ENCODE measurements around the gene SCAP.

- TF ChIP-seq CTCF (IDR thresholded peaks at IDR 0.05) (no peak), POLR2AphosphoS5 (IDR thresholded peaks at IDR 0.05; ENCODE audit: insufficient read depth in 1 of 2, low read depth in 1 of 2) (no peak)
Observed at GRCh38 chr3:47428662-47429061, 47.1 kb downstream of the SCAP start.

All from vagina (tissue), 2 donors.